GM06990 (cell line): ENCODE data around the gene GIT1.

Source experiments
- DNase-seq: peaks from one replicate; pipeline ENCODE4 v3.0.0-alpha.2; 2011; ENCODE audit not compliant: insufficient read length; ENCODE audit errors: extremely low read depth
- H3K27me3 ChIP-seq: replicated peaks from 2 replicates; pipeline ENCODE4 v1.6.0; 2011; ENCODE audit warnings: low read length; ENCODE audit not compliant: control insufficient read depth, insufficient read depth
- H3K36me3 ChIP-seq: 2 replicates; pipeline ENCODE4 v1.5.1; 2011; ENCODE audit warnings: low read length; ENCODE audit not compliant: control insufficient read depth, insufficient read depth
- H3K4me3 ChIP-seq: replicated peaks from 2 replicates; pipeline ENCODE4 v1.5.1; 2011; ENCODE audit warnings: low read depth, mild to moderate bottlenecking, control low read depth, low read length
- CTCF ChIP-seq: IDR thresholded peaks from 2 replicates; pipeline ENCODE4 v1.5.1; 2011; ENCODE audit warnings: low read length, control low read depth, mild to moderate bottlenecking, inconsistent platforms; ENCODE audit not compliant: insufficient read depth, poor library complexity, severe bottlenecking

The GIT1 gene

GRCh38 chr17:29589524-29590410 lies at the start of gene GIT1:
Gene GIT1, minus strand, starts transcription at chr17:29589648. Its CDS starts 270 bp downstream, at chr17:29589378.
- Histone ChIP-seq H3K36me3 (no peaks in the 10 kb centered on the region; the same call in 1 of the 2 replicates), H3K4me3 (peak within 1 kb of the TSS; percentile 72), H3K27me3 (no peaks in the 10 kb centered on the region)
- DNase-seq, result peak; percentile 90
- no peak for TF ChIP-seq CTCF

- no peak for DNase-seq
- no peaks in the 10 kb centered on the region for H3K27me3 ChIP-seq
- TF ChIP-seq CTCF, result no peak
- H3K36me3 ChIP-seq, result peaks cover 26% of the 10 kb centered on the region
- H3K4me3 ChIP-seq, result no peak overlapping the region
Observed at GRCh38 chr17:29633886-29634285, 44.4 kb upstream of the GIT1 start.

GRCh38 chr17:29630630-29631193 lies 41.3 kb upstream of the GIT1 start:
- Histone ChIP-seq H3K27me3 (no peaks in the 10 kb centered on the region), H3K36me3 (peaks cover 24% of the 10 kb centered on the region), H3K4me3 (no peak overlapping the region)
- no peak for DNase-seq
- no peak for TF ChIP-seq CTCF

- H3K36me3 ChIP-seq, result peaks cover 24% of the 10 kb centered on the region
- no peak for DNase-seq
- TF ChIP-seq CTCF, result no peak
Observed at GRCh38 chr17:29629839-29630238, 40.4 kb upstream of the GIT1 start.

GRCh38 chr17:29628644-29629043 lies 39.2 kb upstream of the GIT1 start:
- Histone ChIP-seq H3K36me3 (peaks cover 24% of the 10 kb centered on the region), H3K27me3 (no peaks in the 10 kb centered on the region), H3K4me3 (no peak overlapping the region)
- no peak for DNase-seq
- no peak for TF ChIP-seq CTCF

More at GRCh38 chr17:29629839-29630238, 40.4 kb upstream of the GIT1 start:
- H3K27me3 ChIP-seq, result no peaks in the 10 kb centered on the region
- no peak overlapping the region for H3K4me3 ChIP-seq
